HG03045 (cell line): ENCODE data around the gene BEGAIN.

Experiments
- ATAC-seq: cut with Tn5 transposase; IDR thresholded peaks from one replicate; pipeline ENCODE4 v1.9.1; 2021; ENCODE audit warnings: mild to moderate bottlenecking, moderate library complexity; ENCODE audit not compliant: unreplicated experiment

The BEGAIN gene

GRCh38 chr14:100553471-100553870 is 33.7 kb downstream of the BEGAIN start:
- no peak for ATAC-seq

GRCh38 chr14:100552524-100553125 is 34.6 kb downstream of the BEGAIN start:
- ATAC-seq: no peak

GRCh38 chr14:100551056-100551455 is 36.2 kb downstream of the BEGAIN start:
- no peak for ATAC-seq

- ATAC-seq: no peak
Measured at GRCh38 chr14:100549834-100550625, 37.2 kb downstream of the BEGAIN start.

- no peak for ATAC-seq
Measured at GRCh38 chr14:100548939-100549338, 38.3 kb downstream of the BEGAIN start.

- no peak for ATAC-seq
Measured at GRCh38 chr14:100548295-100548655, 38.9 kb downstream of the BEGAIN start.

- ATAC-seq: no peak
Measured at GRCh38 chr14:100547633-100548294, 39.5 kb downstream of the BEGAIN start.

- no peak for ATAC-seq
Measured at GRCh38 chr14:100546051-100546443, 41.2 kb downstream of the BEGAIN start.

- ATAC-seq: no peak
Measured at GRCh38 chr14:100545359-100545758, 41.9 kb downstream of the BEGAIN start.

GRCh38 chr14:100544506-100545141 is 42.6 kb downstream of the BEGAIN start:
- no peak for ATAC-seq

GRCh38 chr14:100543471-100544455 is 43.5 kb downstream of the BEGAIN start:
- ATAC-seq: no peak

- no peak for ATAC-seq
Measured at GRCh38 chr14:100542619-100543205, 44.5 kb downstream of the BEGAIN start.

GRCh38 chr14:100541621-100542560 is 45.3 kb downstream of the BEGAIN start:
- ATAC-seq: no peak

- no peak for ATAC-seq
Measured at GRCh38 chr14:100540926-100541620, 46.1 kb downstream of the BEGAIN start.

GRCh38 chr14:100540141-100540925 is 46.9 kb downstream of the BEGAIN start:
- ATAC-seq: no peak

- no peak for ATAC-seq
Measured at GRCh38 chr14:100539766-100540140, 47.5 kb downstream of the BEGAIN start.

- ATAC-seq: no peak
Measured at GRCh38 chr14:100539003-100539660, 48.1 kb downstream of the BEGAIN start.
